Esophagus muscularis mucosa (tissue), 4 donors: Measurements from ENCODE around the gene TM6SF1. TPM values are rescaled to one million over a fixed set of nuclear protein-coding genes. Genes with fewer than 3 reads are reported as not detected.
"Not testable (repeated sequence)": the region's sequence is repeated elsewhere in the genome, so short reads cannot be mapped to it uniquely, and the experiment has no call there.

Source experiments
- DNase-seq: peaks from one replicate; pipeline ENCODE4 v3.0.0-alpha.2; 2017; ENCODE audit errors: extremely low spot score
- H3K27ac ChIP-seq, 4 donors: fragments of 200-600 bp; sonication (generic); replicated peaks in 1 of 4; 1 replicate in 3 of 4; 2 replicates in 1 of 4; pipeline ENCODE4 v1.5.1; 2016 to 2019; ENCODE audit warnings: mild to moderate bottlenecking in 1 of 4
- H3K27me3 ChIP-seq, 4 donors: fragments of 200-600 bp; sonication (generic); one replicate each; pipeline versions ENCODE4 v1.5.1 to v1.6.0; 2016 to 2019
- H3K36me3 ChIP-seq, 4 donors: fragments of 200-600 bp; sonication (generic); one replicate each; pipeline ENCODE4 v1.5.1; 2016 to 2019
- H3K4me1 ChIP-seq, 4 donors: fragments of 200-600 bp; sonication (generic); one replicate each; pipeline ENCODE4 v1.5.1; 2016 to 2019
- H3K4me3 ChIP-seq, 4 donors: fragments of 200-600 bp; sonication (generic); 1 replicate in 2 of 4; 2 replicates in 2 of 4; pipeline ENCODE4 v1.5.1; 2016 to 2019; ENCODE audit warnings: mild to moderate bottlenecking in 4 of 4, moderate library complexity in 1 of 4
- H3K9me3 ChIP-seq, 4 donors: fragments of 200-600 bp; sonication (generic); 1 replicate in 3 of 4; 2 replicates in 1 of 4; pipeline ENCODE4 v1.5.1; 2016 to 2019
- EP300 ChIP-seq: sonication (generic); formaldehyde crosslinking; IDR thresholded peaks from one replicate; pipeline ENCODE4 v1.6.1; 2017; ENCODE audit warnings: antibody characterized with exemption
- POLR2A ChIP-seq: fragments of 450-650 bp; IDR thresholded peaks from one replicate; pipeline ENCODE4 v1.6.1; 2017; ENCODE audit warnings: antibody characterized with exemption, moderate library complexity, mild to moderate bottlenecking, low read depth
- POLR2AphosphoS5 ChIP-seq, 2 donors: sonication (generic); formaldehyde crosslinking; IDR thresholded peaks; one replicate each; pipeline ENCODE4 v1.6.1; 2017; ENCODE audit warnings: antibody characterized with exemption in 2 of 2
- WGBS: methylation state at CpG from one replicate; pipeline ENCODE4 v1.1.5; 2018; 5-methylcytosine and 5-hydroxymethylcytosine counted together
- intact Hi-C: fragments of 100-400 bp; cut with DNase I; formaldehyde crosslinking; loops from one replicate; pipeline ENCODE4 v1.15.1; 2023
- total RNA-seq, 4 donors: library from RNA; depleted of rRNA; stranded (reverse); fragments of >200 nt; gene quantifications; one replicate each; pipeline versions ENCODE4 v1.1.0 to v1.2.1, GENCODE V29; 2016
- TF ChIP-seq, protein P1 (sequence below), 3 experiments: fragments of 200-600 bp in 2 of 3; fragments of 450-650 bp in 1 of 3; sonication (generic) in 2 of 3; IDR thresholded peaks; one replicate each; pipeline ENCODE4 v1.5.1; 2017 to 2019; ENCODE audit warnings: antibody characterized with exemption in 3 of 3, mild to moderate bottlenecking in 2 of 3, moderate library complexity in 1 of 3

TM6SF1 gene
- total RNA-seq, 4 donors from 2014 or later: 5.8 to 7.8 (median 6.6) TPM

DNA sequence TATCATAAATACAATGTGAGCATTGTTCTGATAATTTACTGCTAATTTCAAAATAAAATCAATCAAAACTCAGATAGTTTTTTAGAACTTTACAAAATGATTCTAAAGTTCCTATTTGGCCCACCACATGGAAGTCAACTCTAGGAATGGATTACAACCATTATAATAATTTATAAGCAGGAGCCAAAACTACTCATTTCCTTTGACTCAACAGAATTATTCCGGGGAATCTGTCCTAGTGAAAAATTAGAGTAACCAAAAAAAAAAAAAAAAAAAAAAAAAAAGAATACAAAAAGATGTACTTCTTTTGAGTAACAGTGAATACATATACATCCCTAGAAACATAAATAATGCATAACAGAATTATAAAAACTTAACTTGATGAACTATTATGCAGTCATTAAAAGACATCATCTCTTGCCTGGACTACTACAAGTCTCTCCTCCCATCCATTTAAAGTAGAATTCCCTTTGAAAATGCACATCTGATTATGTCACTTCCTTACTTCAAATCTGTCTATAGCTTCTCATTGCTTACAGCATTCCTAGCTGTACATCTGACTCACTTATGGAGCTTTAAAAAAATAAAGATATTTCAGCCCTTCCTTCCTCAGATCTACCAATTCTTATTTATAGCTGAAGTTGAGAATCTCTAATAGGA, 56.8 kb downstream of the TM6SF1 start:
- Histone ChIP-seq H3K36me3 (peaks cover 0 to 17% (median under 1%) of the 10 kb centered on the region in 4 donors), H3K9me3 (peaks cover 0 to 24% (median 16%) of the 10 kb centered on the region in 4 donors), H3K4me1 (no peaks in the 10 kb centered on the region), H3K27me3 (no peaks in the 10 kb centered on the region), H3K27ac (no peak overlapping the region), H3K4me3 (no peak overlapping the region)
- no peak for DNase-seq
- intact Hi-C loops: no loop called here
- 74% methylated on average over 1 of the region's 1 CpG for WGBS
- TF ChIP-seq POLR2A: no peak
- TF ChIP-seq EP300: no peak
- TF ChIP-seq POLR2AphosphoS5 (IDR thresholded peaks at IDR 0.05): no peak
- TF ChIP-seq, protein P1, sequence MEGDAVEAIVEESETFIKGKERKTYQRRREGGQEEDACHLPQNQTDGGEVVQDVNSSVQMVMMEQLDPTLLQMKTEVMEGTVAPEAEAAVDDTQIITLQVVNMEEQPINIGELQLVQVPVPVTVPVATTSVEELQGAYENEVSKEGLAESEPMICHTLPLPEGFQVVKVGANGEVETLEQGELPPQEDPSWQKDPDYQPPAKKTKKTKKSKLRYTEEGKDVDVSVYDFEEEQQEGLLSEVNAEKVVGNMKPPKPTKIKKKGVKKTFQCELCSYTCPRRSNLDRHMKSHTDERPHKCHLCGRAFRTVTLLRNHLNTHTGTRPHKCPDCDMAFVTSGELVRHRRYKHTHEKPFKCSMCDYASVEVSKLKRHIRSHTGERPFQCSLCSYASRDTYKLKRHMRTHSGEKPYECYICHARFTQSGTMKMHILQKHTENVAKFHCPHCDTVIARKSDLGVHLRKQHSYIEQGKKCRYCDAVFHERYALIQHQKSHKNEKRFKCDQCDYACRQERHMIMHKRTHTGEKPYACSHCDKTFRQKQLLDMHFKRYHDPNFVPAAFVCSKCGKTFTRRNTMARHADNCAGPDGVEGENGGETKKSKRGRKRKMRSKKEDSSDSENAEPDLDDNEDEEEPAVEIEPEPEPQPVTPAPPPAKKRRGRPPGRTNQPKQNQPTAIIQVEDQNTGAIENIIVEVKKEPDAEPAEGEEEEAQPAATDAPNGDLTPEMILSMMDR (IDR thresholded peaks at IDR 0.05): no peak

DNA sequence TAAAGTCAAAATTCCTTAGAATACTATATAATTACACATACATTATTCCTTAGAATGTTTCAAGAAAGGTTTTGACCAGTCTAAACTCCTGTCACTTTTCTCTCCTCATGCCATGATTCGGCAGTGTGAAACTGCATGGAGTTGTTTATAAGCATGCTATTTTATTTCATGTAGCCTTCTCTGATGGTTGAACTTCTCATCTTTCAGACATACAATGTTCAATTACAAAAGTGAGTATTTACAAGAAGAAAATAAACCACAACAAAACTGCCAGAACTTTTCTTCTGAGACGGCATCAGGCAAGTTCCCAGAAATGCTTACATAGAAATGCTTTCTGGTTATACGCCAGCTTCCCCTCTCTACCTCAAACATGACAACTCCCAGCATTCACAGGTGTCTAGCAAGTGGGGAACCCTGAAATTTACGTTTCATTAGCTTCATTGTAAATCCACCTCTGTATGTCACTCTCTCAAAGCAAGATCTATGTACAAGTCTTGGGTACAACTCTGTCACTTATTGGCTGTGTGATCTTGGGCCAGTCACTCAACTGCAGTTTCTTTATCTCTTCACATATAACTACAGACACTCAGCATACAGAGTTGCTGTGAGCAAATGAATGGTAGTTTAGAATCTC, 57.4 kb downstream of the TM6SF1 start:
- no peak for TF ChIP-seq POLR2A
- no peak for TF ChIP-seq EP300
- no peak for TF ChIP-seq POLR2AphosphoS5 (IDR thresholded peaks at IDR 0.05)
- TF ChIP-seq, protein P1 (IDR thresholded peaks at IDR 0.05): no peak
- Histone ChIP-seq H3K27ac (no peak overlapping the region), H3K36me3 (peaks cover 0 to 14% (median 0%) of the 10 kb centered on the region in 4 donors), H3K4me3 (no peak overlapping the region), H3K27me3 (no peaks in the 10 kb centered on the region), H3K4me1 (no peaks in the 10 kb centered on the region), H3K9me3 (peaks cover 0 to 24% (median 16%) of the 10 kb centered on the region in 4 donors)
- DNase-seq: no peak
- intact Hi-C loops: no loop called here
- WGBS: 95% methylated on average over 4 of the region's 4 CpGs

DNA sequence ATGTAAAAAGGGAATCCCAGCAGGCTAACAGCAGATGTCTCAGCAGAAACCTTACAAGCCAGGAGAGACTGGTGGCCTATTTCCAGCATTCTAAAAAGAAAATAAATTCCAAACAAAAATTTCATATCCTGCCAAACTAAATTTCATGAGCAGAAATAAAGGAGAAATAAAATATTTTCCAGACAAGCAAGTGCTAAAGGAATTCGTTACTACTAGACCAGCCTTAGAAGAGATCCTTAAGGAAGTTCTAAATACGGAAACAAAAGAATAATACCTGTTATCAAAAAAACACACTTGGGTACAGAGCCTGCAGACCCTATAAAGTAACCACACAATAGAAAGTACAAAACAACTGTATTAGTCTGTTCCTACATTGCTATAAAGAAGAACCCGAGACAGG, 58.8 kb downstream of the TM6SF1 start:
- no peak for TF ChIP-seq EP300
- no peak for TF ChIP-seq POLR2AphosphoS5 (IDR thresholded peaks at IDR 0.05)
- TF ChIP-seq, protein P1 (IDR thresholded peaks at IDR 0.05): no peak
- TF ChIP-seq POLR2A: no peak
- H3K4me1 ChIP-seq: no peaks in the 10 kb centered on the region
- H3K36me3 ChIP-seq: peaks cover 0 to 11% (median 0%) of the 10 kb centered on the region in 4 donors
- H3K4me3 ChIP-seq: no peak overlapping the region
- no peaks in the 10 kb centered on the region for H3K27me3 ChIP-seq
- intact Hi-C loops: no loop called here
- H3K9me3 ChIP-seq: peaks cover 0 to 24% (median 16%) of the 10 kb centered on the region in 4 donors
- DNase-seq: no peak
- WGBS: 91% methylated on average over 3 of the region's 3 CpGs
- H3K27ac ChIP-seq: no peak overlapping the region

DNA sequence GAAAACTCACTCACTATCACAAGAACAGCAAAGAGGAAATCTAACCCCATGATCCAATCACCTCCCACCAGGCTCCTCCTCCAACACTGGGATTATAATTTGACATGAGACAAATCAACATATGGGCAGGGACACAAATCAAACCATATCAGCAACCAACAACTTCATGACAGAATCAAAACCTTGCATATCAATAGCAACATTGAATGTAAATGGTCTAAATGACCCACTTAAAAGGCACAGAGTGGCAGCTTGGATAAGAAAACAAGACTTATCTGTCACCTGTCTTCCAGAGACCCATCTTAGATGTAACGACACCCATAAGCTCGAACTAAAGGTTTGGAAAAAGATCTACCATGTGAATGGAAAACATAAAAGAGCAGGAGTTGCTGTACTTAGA, 59.4 kb downstream of the TM6SF1 start:
- Histone ChIP-seq H3K27me3 (no peaks in the 10 kb centered on the region), H3K9me3 (peaks cover 0 to 24% (median 16%) of the 10 kb centered on the region in 4 donors), H3K27ac (no peak overlapping the region), H3K4me1 (no peaks in the 10 kb centered on the region), H3K36me3 (peaks cover 0 to 11% (median 0%) of the 10 kb centered on the region in 4 donors), H3K4me3 (no peak overlapping the region)
- intact Hi-C loops: no loop called here
- no peak for TF ChIP-seq EP300
- TF ChIP-seq POLR2AphosphoS5 (IDR thresholded peaks at IDR 0.05): no peak
- TF ChIP-seq, protein P1 (IDR thresholded peaks at IDR 0.05): no peak
- TF ChIP-seq POLR2A: no peak
- DNase-seq: no peak
- WGBS: 100% methylated on average over 2 of the region's 2 CpGs

DNA sequence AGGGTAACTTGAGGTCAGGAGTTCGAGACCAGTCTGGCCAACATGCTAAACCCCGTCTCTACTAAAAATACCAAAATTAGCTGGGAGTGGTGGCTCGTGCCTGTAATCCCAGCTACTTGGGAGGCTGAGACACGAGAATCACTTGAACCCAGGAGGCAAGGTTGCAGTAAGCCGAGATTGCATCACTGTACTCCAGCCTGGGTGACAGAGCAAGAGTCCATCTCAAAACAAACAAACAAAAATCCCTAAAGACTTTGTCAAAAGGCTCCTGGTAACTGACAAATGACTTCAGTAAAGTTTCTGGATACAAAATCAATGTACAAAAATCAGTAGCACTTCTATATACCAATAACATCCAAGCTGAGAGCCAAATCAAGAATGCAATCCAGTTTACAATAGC, 62.1 kb downstream of the TM6SF1 start:
- H3K4me1 ChIP-seq, DNase-seq, H3K4me3 ChIP-seq, H3K27me3 ChIP-seq, H3K27ac ChIP-seq, H3K36me3 ChIP-seq, intact Hi-C loops: not testable (repeated sequence)
- 91% methylated on average over 5 of the region's 5 CpGs for WGBS
- H3K9me3 ChIP-seq: peaks cover 0 to 24% (median 16%) of the 10 kb centered on the region in 4 donors
